Right atrium auricular region (tissue), 2 donors: ENCODE results near the gene AQP12A. TPM values are rescaled to one million over a fixed set of nuclear protein-coding genes. Genes with fewer than 3 reads are reported as not detected.

ENCODE experiments used
- DNase-seq: peaks from one replicate; pipeline ENCODE4 v3.0.0-alpha.2; 2019; ENCODE audit warnings: low spot score
- H3K27ac ChIP-seq, 2 donors: fragments of 200-600 bp; sonication (generic); 1 replicate in 1 of 2; 2 replicates in 1 of 2; pipeline ENCODE4 v1.5.1; 2016 to 2019
- H3K27me3 ChIP-seq, 2 donors: fragments of 200-600 bp; sonication (generic); one replicate each; pipeline versions ENCODE4 v1.5.1 to v1.6.0; 2017 to 2019
- H3K36me3 ChIP-seq: fragments of 200-600 bp; sonication (generic); one replicate; pipeline ENCODE4 v1.5.1; 2016
- H3K4me1 ChIP-seq, 2 donors: fragments of 200-600 bp; sonication (generic); one replicate each; pipeline versions ENCODE4 v1.5.1 to v1.6.0; 2017 to 2019
- H3K4me3 ChIP-seq, 2 donors: fragments of 200-600 bp; sonication (generic); 1 replicate in 1 of 2; 2 replicates in 1 of 2; pipeline ENCODE4 v1.5.1; 2017 to 2019; ENCODE audit warnings: mild to moderate bottlenecking in 1 of 2, moderate library complexity in 1 of 2
- H3K9me3 ChIP-seq, 2 donors: fragments of 200-600 bp; sonication (generic); one replicate each; pipeline ENCODE4 v1.5.1; 2019
- total RNA-seq, 2 donors: library from RNA; depleted of rRNA; stranded (reverse); fragments of >200 nt; gene quantifications; one replicate each; pipeline ENCODE4 v1.1.0, GENCODE V29; 2016
- TF ChIP-seq, protein P1 (sequence below), 2 donors: fragments of 200-600 bp; sonication (generic); IDR thresholded peaks; one replicate each; pipeline ENCODE4 v1.5.1; 2019; ENCODE audit warnings: antibody characterized with exemption in 2 of 2

The AQP12A gene
- total RNA-seq, 2 donors from 2014 or later, result not detected

DNA sequence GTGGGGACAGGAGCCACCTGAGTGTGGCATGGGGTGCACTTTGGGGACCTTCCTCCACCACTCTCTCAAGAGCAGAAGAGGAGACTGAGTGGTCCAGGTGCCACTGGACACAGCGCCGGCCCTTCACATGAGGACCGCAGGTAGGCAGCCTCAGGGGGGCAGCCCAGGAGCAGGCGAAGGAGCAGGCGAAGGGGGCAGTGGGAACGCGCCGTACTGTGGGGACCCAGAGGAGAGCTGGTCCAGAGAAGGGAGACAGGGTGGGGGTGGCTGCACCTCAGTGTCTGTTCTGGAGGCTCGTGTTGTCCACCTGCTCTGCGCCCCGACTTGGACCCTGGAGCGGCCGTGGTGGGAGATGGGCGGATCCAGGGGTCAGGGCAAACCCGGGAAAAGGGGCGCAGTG, 55.0 kb downstream of the AQP12A start:
- H3K4me1 ChIP-seq, result no peaks in the 10 kb centered on the region
- no peaks in the 10 kb centered on the region for H3K27me3 ChIP-seq
- no peak for DNase-seq
- peaks cover 10% of the 10 kb centered on the region for H3K36me3 ChIP-seq
- H3K4me3 ChIP-seq, result no peak overlapping the region
- H3K9me3 ChIP-seq, result no peaks in the 10 kb centered on the region
- H3K27ac ChIP-seq, result no peak overlapping the region
- TF ChIP-seq, protein P1, sequence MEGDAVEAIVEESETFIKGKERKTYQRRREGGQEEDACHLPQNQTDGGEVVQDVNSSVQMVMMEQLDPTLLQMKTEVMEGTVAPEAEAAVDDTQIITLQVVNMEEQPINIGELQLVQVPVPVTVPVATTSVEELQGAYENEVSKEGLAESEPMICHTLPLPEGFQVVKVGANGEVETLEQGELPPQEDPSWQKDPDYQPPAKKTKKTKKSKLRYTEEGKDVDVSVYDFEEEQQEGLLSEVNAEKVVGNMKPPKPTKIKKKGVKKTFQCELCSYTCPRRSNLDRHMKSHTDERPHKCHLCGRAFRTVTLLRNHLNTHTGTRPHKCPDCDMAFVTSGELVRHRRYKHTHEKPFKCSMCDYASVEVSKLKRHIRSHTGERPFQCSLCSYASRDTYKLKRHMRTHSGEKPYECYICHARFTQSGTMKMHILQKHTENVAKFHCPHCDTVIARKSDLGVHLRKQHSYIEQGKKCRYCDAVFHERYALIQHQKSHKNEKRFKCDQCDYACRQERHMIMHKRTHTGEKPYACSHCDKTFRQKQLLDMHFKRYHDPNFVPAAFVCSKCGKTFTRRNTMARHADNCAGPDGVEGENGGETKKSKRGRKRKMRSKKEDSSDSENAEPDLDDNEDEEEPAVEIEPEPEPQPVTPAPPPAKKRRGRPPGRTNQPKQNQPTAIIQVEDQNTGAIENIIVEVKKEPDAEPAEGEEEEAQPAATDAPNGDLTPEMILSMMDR (IDR thresholded peaks at IDR 0.05), result no peak

DNA sequence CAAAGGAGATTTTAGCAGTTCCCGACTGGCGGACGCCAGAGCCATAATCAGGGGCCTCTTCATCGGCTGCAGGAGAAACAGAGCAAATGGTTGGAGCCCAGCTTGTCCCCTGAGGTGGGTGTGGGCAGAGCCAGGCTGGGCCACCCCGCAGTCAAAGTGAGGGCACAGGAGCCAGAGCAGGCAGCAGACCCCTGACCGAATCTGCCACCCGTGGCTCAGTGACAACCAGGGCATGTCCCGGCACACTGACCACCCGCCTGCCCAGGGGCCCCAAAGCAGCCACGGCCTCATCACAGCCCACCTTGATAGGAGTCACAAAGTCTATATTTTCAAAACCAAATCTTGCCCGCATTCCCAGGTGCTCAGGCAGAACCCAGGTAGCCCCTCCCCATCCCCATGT, 55.6 kb downstream of the AQP12A start:
- no peaks in the 10 kb centered on the region for H3K4me1 ChIP-seq
- no peak overlapping the region for H3K27ac ChIP-seq
- H3K4me3 ChIP-seq, result no peak overlapping the region
- no peaks in the 10 kb centered on the region for H3K27me3 ChIP-seq
- no peaks in the 10 kb centered on the region for H3K9me3 ChIP-seq
- DNase-seq, result no peak
- H3K36me3 ChIP-seq, result peaks cover 10% of the 10 kb centered on the region
- TF ChIP-seq, protein P1 (IDR thresholded peaks at IDR 0.05), result no peak

Other genes with a start within 250 kb of the AQP12A start
- gene ANKMY1, start 133.9 kb upstream of the AQP12A start, total RNA-seq, result 1 to 10 TPM; 3.7 to 7.9 TPM
- 10 to 100 TPM; 12.0 to 17.5 TPM for gene DUSP28, start 131.5 kb upstream of the AQP12A start, total RNA-seq
- gene RNPEPL1, start 123.4 kb upstream of the AQP12A start, total RNA-seq, result 10 to 100 TPM; 62.0 to 76.3 TPM
- 10 to 100 TPM; 14.1 to 14.6 TPM for gene CAPN10, start 105.1 kb upstream of the AQP12A start, total RNA-seq
- under 1 TPM; 0.56 to 0.86 TPM for gene GPR35, start 66.4 kb upstream of the AQP12A start, total RNA-seq
- gene AQP12B, start 9.0 kb upstream of the AQP12A start, total RNA-seq, result not detected
- gene KIF1A, start 128.4 kb downstream of the AQP12A start, total RNA-seq, result 10 to 100 TPM; 41.8 to 43.7 TPM
- not detected for gene AGXT, start 177.0 kb downstream of the AQP12A start, total RNA-seq
- under 1 TPM in 1 of 2 donors, not detected in 1; 0.31 TPM for gene MAB21L4, start 204.3 kb downstream of the AQP12A start, total RNA-seq
- not detected for gene CROCC2, start 214.5 kb downstream of the AQP12A start, total RNA-seq